Skeletal muscle cell (primary cell): ENCODE measurements around the gene GAD1.

Source experiments
- DNase-seq: peaks from one replicate; pipeline ENCODE4 v3.0.0-alpha.2; 2010; ENCODE audit warnings: low read depth
- H3K4me3 ChIP-seq: 2 replicates; pipeline ENCODE4 v1.5.1; 2011; ENCODE audit warnings: low read depth, mild to moderate bottlenecking, control low read depth, low read length, moderate library complexity

GAD1 gene

DNA sequence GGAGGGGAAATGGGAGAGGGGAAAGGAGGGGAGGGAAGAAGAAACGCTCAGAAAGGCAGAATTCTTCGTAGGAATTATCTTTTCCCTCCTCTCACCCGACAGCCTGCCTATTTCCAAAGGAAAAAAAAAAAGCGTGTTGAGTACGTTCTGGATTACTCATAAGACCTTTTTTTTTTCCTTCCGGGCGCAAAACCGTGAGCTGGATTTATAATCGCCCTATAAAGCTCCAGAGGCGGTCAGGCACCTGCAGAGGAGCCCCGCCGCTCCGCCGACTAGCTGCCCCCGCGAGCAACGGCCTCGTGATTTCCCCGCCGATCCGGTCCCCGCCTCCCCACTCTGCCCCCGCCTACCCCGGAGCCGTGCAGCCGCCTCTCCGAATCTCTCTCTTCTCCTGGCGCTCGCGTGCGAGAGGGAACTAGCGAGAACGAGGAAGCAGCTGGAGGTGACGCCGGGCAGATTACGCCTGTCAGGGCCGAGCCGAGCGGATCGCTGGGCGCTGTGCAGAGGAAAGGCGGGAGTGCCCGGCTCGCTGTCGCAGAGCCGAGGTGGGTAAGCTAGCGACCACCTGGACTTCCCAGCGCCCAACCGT is at the start of gene GAD1:
GAD1 (plus strand) TSS at position 384 of the 589 bp plus-strand sequence. CDS start 1,705 bp downstream, outside the sequence.
- H3K4me3 ChIP-seq: peak within 1 kb of the TSS; percentile 33
- DNase-seq: no peak

DNA sequence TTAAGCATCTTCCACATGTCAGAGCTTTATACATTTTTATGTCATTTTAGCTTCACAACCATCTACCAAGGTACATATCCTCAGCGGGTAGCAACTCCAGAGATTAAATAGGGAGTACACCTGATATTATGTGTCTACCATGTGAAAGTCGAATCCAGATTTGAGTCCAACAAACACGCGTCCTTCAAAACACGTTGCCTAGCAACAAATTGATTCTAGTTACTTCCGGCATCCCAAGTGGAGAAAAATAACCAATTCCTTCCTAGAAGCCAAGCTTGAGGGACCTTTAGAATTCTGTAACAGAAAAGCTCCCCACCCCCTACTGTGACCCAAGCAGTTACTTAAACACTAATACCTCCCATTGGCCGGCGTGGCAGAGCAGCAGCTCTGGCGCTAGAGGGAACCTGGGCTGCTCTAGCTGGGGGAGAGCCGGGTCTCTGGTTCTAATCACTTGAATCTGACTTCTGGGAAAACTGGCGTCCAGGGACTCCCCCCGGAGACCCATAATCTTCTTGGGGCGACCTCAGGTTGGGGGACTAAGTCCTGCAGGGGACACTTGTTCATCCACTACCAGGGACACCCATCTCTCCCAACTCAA is 46.6 kb upstream of the GAD1 start, which contains the start of gene ERICH2:
ERICH2 (plus strand) TSS at position 371 of the 598 bp plus-strand sequence. CDS start 304 bp downstream, outside the sequence.
- peak within 1 kb of the TSS; percentile 72 for H3K4me3 ChIP-seq
- no peak for DNase-seq

DNA sequence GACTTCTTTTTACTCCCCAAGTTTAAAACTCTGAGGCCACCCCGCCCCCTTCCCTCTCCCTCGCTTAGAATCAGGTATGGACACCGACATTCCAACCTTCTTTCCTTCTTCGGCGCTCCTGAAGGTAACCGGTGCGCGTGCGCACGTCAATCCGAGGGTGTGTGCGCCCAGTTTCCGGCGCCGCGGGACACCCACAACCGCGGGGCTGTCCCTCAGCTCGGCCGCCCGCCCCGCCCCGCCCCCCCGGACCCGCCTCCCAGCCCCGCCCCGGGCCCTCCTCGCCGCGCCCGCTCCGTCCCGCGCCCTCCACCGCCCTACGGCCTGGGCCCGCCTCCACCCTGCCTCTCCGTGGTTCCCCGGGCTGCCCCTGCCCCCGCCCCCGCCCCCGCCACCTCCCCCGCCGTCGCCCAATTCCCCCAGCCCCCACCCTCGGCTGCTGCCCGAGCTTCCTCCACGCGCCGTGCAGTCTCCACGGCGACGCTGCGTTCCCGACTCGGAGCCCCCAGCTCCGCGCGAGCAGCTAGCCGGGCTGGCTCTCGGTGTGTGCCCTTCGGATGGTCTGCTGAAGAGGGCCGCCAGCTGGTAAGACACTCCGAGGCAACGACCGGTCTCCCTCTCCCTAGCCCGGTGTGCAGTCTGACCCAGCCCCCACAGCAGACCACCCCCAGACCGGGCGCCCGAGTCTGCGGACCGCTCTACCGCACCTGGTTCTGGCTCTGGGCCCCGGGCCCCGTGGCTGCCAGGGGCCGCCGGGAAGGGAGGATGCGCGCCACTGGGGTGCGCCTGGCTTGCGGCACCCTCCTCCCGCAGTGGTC is 45.9 kb upstream of the GAD1 start:
- peak; percentile 4 for DNase-seq

DNA sequence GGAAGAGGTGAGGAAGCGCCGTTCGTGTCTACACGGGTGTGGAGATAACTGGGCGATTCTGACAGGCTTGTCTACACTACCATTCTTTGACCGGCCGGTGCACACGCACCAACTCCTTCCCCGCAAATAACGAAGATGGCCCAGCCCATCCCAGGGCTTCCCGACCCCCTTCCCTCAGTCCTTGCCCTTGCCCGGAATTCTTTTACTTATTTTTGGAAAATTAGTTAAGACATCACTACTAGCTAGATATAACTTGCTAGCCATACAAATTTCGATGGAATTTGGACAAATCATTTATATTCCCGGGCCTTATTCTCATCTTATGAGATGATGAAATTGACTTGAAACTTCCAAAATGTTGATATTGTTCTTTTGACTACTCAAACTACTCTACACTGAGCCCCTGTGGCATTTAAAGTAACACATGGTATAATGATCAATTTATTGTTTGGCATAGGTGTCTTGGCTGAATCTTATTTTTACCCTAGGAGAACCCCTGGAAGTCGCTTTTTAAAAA is 45.2 kb upstream of the GAD1 start:
- peak overlapping the region; percentile 63 for H3K4me3 ChIP-seq
- no peak for DNase-seq

More for the DNA sequence above, 45.9 kb upstream of the GAD1 start:
- peak overlapping the region; percentile 72 for H3K4me3 ChIP-seq

DNA sequence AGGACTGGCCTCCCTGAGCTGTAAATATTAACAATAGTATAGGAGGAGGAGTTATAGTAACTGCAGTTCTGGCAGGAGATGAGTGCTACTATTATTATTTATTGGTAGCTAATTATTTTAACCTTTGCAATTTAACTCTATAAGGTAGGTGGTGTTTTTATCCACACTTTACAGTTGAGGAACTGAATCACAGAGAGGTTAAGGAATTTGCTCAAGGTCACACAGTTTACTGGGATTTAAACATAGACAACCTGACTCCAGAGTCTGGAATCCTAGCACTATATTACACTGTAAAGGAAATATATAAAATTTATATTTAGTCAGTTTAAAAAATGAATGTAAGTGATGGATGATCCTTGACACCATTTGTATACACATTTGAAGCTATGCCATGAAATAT is 44.4 kb upstream of the GAD1 start:
- no peak for DNase-seq
- H3K4me3 ChIP-seq: no peak overlapping the region

DNA sequence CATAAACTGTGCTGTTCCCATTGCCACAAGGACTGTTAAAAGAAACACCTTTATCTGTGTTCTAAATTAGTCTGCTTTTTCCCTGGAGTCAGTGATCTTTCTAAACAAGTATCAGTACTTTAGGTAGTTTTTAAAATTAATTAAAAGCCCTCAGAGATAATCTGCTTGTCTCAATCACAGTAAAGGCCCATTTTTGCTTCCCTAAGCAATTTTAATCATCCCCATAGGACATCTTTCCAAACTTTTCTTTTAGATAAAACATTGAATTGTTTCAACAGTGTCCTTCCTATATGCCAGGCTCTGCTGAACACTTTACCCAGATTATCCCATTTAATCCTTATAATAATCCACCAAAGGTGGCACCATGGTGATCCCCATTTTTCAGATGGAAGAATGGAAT is 42.6 kb upstream of the GAD1 start:
- H3K4me3 ChIP-seq: no peak overlapping the region
- DNase-seq: no peak

DNA sequence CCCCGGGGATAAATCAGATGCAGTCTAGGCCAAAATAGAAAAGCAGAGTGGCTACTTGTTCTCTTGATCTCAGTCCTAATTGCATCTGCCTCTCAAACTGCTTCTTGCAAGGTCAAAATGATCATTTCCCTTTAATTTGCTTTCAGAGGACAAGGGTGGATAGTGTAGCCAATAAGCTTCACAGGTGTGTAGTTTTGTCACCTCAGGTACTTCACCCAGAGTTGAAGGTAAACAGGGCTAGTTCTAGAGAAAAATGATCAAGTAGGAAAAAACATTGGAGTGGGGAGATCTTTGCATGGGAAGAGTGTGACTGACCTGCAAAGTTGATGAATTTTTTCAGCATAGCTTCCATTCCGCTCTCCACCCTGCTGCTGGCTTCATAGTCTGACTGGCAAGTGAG is 37.8 kb upstream of the GAD1 start:
- H3K4me3 ChIP-seq: no peak overlapping the region
- DNase-seq: no peak

DNA sequence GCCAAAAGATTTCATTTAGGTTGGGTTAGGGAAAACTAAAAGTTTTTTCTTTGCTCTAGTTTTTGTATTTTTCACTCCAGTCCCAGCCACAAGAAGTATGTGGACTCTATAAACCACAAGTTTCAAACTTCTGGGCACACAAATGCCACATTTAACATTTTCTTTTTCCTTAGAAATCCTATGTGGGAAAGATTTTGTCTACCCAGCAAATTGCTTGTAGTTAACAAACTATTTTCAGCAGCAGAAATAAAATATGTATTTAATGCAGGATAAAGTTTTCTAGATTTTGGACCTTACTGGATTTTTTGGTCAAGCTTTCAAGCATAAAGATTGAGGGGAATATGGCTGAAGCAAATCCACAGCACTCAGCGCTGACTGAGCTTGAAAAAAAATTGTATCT is 37.4 kb upstream of the GAD1 start:
- DNase-seq: no peak

DNA sequence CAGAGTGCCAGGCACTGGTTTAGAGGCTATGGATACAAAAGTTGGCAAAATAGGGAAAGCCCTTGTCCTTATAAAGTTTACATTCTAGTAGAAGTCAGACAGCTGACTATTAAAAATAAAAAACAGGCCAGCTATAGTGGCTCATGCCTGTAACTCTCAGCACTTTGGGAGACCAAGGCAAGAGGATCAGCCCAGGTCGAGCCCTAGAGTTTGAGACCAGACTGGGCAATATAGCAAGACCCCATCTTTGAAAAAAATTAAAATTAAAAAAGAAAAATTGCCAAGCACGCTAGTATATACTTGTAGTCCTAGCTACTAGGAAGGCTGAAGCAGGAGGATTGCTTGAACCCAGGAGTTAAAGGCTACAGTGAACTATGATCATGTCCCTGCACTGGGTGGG is 34.0 kb upstream of the GAD1 start:
- H3K4me3 ChIP-seq: no peak overlapping the region

More for the DNA sequence above, 37.4 kb upstream of the GAD1 start:
- no peak overlapping the region for H3K4me3 ChIP-seq

DNA sequence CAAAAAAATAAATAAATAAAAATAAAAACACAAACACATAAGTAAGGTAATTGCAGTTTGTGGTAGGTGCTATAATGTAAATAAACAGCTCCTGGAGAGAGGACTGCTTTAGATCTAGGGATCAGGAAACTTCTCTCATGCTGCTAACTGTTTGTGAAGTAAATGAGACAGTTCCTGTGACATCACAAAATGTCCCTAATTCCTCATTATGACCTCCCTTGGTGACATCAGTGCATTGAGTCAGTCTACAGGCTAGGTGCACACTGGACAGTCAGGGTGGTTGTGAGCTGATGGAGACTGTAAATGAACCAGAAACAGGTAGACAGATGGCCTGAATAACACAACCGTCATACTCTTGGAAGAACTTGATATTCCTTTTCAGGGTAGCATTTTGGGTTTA is 33.1 kb upstream of the GAD1 start:
- no peak overlapping the region for H3K4me3 ChIP-seq
- DNase-seq: no peak

More for the DNA sequence above, 34.0 kb upstream of the GAD1 start:
- DNase-seq: no peak

DNA sequence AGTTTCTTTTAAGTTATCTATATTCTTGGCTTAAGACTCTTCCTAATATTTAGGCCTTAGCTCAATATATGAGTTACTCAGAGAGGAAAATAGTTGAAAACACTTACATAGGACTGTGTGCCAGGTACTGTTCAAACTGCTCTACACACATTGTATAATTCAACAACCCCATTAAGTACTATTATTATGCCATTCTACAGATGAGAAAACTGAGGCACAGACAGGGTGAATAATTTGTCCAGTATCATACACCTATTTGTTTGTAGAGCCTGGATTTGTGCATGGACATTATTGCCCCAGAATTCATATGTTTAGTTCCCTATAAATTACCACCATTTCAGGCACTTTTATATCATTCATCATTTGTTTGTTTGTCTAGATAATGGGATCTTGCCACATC is 17.7 kb upstream of the GAD1 start:
- no peak overlapping the region for H3K4me3 ChIP-seq
- no peak for DNase-seq

DNA sequence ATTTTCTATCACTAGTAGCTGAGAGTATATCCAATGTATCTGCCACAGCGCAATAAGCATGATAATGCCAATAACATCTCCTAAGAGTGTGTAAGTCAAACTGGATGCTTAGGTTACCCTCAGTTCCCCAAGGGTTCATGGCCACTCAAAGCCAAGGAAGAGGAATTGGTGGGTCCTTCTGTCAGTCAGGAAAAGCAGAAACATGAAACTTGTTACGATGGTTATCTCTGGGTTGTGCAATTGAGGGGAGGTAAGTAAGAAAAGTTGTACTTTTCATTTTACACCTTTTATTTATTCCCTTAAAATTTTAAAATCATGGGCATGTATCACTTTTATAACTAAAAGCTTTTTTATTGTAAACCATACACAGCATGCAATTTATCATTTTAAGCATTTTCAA is 10.1 kb upstream of the GAD1 start:
- DNase-seq: no peak
- no peak overlapping the region for H3K4me3 ChIP-seq

DNA sequence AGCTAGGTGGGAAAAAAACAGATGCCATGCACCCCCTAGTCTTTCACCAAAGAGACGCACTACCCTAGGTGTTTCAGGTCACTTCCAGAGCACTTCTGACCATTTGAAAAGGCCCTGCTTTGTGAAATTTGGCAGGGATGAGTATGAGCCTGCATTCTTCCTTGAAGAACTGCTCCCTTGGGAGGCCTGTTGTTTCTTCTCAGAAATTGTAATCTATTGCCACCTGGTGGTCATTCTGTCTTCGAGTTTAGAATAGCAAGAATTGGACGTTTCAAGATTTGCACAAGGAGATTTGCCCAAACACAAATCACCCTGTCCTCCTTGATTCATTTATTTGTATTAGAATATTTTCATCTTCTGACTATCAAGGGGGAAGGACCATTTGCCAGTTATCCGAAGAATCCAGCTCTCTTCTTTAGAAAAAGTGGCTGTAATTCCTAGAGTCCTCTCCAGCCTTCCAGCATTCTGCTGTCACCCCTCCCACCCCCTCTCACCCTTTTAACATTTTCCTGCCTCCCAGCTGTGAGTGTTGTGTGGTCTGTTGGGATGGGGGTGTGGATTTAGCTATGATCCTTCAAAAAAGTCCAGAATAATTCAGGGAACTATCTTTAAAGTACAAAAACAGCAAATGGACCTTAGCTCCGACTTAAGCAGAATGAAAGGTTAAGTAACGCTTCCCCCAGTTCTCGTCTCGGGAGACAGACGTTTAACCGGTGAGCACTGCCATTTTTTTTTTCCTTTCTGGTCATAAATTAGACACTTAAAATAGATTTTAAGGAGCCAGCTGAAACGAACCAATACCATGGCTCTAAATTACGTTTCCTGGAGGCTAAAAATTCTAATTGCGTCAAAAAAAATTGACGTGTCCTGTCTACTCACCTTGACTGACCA is 3.7 kb upstream of the GAD1 start:
- H3K4me3 ChIP-seq: no peak overlapping the region
- DNase-seq: peak; percentile 76

DNA sequence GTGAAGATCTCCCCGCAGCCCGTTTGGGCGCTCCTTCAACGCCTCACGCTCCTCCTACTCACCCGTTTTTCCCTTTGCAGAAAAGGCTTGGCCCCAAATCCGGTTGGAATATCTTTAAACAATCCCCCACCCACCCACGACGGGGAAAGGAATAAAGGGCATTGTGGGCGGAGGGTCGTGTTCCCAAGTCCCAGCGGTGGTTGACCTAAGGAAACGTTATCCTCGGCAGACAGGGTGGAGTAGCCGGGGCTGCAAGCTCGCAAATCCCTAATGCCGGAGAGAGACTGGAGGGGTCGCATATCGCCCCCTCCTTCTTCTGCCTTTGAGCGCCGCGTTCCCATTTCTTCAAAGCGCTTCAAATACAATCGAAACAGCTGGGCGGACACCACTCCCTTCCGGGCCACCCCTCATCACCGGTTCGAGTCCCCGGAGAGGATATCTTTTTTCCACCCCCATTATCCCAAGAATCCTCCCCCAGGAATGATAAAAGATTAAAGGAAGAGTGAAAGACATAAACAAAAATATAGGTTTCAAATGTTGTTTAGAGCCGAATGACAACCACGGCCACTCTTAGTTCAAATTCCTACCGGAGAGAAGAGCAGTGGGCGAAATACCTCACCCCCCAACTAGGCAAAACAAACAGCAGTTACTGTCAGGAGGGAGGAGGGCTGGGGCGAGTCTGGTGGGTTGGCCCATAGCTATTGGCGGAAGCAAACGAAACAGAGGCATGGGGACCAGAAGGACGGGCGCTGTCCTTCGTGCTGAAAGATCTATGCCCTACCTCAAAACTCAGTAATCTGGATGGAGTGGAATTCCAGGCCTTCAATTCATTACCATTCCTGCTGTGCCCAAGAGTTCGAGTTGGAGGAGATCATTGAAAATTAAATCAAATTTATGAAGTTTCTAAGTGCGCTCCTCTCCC is 2.8 kb upstream of the GAD1 start:
- H3K4me3 ChIP-seq: no peak overlapping the region
- DNase-seq: peak; percentile 18

DNA sequence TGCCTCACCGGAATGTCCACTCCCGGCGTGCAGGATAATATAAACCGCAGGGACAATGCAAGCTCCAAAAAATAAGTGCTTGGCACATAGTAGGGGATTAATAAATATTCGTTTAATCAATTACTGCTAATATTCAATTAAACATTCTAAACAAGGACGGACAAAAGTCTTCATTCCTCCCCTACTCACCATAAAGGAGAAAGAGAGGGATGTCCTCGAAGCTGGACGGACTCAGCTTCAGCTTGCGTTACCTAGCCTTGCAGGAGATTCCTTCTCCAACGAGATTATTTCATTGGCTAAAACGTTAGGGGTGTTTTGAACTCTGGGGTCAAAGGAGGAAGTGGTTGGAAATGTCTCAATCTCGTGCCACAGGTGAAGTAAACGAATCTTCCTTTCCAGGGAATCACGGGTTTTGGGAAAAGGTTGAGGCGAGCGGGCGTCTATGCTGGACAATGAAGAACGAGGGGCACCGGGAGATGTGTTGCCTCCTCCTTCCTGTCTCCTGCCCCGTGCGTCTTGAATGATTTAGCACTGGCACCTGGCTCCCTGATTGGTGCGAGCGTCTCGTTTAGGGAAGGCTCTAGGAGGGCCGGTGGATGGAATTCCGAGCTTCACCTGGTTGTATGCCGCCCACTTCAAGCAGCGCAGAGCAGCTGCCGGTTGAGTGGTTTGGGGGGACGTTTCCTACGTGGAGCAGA is 2.0 kb upstream of the GAD1 start:
- H3K4me3 ChIP-seq: no peak overlapping the region
- DNase-seq: no peak

DNA sequence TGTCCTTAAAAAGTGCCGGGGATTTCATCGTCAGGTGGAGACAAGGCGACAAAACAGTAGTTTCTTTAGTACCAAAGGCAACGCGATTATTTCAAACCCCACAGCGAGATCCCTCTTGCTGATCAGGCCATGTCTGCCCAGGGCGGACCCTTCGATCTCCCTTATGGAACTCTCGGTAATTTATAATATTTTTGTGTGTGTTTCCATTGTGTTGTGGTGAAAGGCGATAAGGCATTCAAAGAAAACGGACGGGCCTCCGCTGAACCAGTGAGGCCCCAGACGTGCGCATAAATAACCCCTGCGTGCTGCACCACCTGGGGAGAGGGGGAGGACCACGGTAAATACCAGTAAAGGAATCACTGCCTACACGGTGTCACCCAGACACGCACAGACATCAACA is 1.4 kb upstream of the GAD1 start:
- DNase-seq: no peak
- no peak overlapping the region for H3K4me3 ChIP-seq

DNA sequence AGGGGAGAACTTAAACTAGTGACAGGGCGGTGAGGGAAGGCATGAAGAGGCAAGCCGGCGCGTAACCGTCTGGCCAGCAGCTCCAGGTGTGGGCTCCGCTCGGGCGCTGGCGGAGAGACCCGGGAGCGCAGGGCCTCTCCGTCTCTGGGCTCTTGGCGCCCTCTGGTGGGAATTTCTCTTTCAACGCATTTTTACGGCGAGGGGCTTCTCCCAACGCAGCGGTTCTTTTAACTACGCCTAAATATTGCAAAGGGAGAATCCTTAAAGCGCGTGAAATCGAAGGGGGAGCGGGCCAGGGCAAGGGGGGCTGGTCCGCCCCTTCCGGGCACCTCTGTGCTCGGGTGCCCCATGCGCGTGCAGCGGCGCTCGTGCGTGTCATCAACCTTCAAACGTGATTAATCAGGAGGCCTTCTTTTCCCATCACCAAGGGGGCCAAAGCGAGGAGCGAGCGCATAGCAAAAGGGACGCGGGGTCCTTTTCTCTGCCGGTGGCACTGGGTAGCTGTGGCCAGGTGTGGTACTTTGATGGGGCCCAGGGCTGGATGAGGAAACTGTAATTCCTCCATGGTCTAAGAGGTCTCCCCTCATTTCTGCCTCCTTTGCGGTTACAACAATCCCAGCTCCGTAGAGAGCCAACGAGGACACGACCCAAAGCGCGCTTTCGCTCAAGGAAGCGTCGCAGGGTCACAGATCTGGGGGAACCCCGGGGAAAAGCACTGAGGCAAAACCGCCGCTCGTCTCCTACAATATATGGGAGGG is 762 bp upstream of the GAD1 start:
- H3K4me3 ChIP-seq: peak overlapping the region; percentile 33

More for the DNA sequence above, 762 bp upstream of the GAD1 start:
- no peak for DNase-seq
